GM19025 (cell line): ENCODE measurements around the gene SLC2A10.
A peak's percentile ranks its signal among the peaks of the same experiment; 100 is the strongest.

Experiments used
- ATAC-seq: cut with Tn5 transposase; IDR thresholded peaks from one replicate; pipeline ENCODE4 v1.9.1; 2021; ENCODE audit warnings: mild to moderate bottlenecking, low read depth, moderate library complexity; ENCODE audit not compliant: unreplicated experiment

Gene SLC2A10

DNA sequence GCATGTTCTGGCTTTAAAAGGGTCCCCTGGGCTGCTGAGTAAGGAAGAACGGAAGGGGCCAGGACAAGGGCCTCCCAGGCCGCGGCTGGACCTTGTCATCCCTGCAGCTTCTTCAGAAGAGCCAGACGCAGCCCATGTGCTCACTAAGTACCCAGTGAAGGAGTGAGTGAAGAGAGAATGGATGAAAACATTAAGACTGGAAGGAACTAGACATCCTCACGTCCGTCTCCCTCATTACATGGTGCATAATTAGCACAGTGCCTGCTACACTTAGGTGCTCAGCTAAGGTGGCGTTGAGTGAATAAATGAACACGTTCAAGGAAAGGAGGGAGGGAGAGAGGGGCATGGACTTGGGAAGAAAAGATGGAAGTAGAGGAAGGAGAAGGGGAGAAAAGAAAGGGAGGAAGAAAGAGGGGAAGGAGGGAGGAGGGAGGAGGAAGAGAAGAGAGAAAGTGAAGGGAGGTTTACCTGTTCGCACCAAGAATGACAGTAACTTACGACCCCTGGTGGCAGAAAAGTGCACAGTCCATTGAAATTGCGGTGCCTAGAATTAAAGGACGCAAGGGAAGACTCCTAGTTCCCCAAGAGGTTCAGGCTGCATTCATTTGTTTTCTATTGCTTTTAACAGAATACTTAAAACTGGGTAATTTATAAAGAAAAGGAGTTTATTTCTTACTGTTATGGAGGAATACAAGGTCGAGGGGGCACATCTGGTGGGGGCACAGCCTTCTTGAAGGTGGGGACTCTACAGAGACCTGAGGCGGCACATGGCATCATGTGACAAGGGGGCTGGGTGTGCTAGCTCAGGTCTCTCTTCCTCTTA lies 28.2 kb upstream of the SLC2A10 start:
- ATAC-seq: no peak

- no peak for ATAC-seq
Observed at GRCh38 chr20:46682063-46682821, 27.2 kb upstream of the SLC2A10 start.

DNA sequence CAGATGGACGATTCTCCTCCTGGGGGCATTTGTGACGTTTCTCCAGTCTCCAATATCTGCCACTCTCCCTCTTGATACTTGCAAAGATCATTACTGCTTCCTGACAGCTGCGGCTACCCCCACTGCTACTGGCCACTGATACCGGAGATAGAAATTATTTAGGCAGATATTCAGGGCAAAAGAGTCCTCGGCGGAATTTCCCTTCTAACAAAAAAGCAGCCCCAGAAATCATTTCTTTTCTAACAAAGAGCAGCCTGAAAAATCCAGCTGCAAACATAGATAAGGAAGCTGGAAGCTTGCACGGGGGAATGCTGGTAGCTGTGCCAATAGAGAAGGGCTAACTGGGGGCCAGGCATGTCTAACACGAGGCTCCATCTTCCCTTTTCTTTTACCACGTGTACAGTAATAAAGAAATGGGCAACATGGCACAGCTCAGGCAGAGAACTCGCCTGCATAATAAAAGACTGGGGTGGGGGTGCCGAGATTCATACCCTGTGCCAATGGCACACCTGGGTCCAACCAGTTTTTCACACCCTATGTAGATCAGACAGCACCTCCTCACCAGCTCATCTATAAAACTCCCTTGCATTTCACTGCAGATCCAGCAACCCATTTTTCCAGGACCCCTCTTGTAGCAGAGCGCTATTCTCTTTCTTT lies 26.3 kb upstream of the SLC2A10 start:
- ATAC-seq: no peak

DNA sequence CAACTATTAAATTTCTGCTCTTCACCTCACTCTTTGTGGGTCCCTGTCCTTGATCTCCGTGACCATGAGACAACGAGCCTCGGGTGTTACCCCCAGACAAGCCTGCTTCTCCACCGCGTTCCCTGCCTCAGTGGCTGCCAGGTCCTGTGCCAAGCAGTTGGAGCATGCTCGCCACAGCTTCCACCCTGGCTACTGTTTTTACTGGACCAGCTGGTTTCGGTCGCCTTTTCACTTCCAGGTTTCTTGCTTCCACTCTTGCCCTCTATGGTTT lies 25.8 kb upstream of the SLC2A10 start:
- no peak for ATAC-seq

- ATAC-seq: no peak
Observed at GRCh38 chr20:46683939-46684750, 25.3 kb upstream of the SLC2A10 start.

GRCh38 chr20:46688151-46689081 lies 21.0 kb upstream of the SLC2A10 start:
- no peak for ATAC-seq

DNA sequence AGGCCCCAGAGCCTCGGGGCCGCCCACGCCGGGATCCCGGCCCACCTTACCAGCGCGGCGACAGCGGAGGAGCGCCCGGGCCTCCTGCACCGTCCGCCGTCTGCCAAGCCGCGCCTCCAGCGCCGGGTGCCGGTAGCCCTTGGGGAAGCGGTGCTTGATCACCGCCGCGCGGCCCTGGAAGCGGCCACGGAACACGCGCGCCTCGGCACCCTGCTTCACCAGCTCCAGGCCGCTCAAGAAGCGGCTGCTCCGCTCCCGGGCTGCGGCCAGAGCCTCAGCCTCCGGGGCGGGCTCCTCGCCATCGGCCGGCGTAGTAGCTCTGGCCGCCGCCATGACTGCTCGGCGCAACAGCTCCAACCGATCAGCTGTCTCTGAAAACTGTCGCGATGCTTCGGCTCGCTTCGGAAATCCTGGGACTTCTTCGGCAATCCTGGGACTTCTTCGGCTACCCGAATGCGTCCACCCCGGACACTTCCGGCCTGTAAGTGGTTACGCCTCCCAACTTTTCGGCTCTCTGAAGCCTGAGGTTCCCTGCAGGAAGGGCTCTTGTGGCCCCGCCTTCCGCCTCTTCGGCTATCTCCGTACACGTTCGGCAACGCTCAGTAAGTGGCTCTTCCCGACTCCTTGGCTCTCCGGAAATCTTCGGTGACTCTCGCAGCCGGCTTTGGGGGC lies 20.2 kb upstream of the SLC2A10 start, which contains the start of gene TP53RK:
TSS of gene TP53RK (minus strand) at position 363 of the 672 bp plus-strand sequence. CDS start at position 333, 30 bp downstream.
- ATAC-seq: peak; percentile 90

DNA sequence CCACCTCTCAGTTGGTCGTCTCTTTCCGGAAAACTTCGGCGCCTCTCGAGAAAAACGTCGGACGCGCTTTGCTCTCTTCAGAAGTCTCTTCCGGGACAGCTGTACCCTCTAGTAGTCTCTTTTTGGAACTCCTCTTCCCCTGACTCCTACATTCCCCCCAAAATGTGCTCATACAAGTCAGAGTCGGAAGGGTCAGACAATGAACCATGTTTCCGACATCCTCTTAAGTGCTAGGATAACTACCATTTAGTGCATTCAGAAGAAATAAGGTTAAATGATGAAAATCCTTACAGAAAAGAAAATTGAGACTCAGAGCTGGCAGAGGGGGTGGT lies 19.7 kb upstream of the SLC2A10 start:
- ATAC-seq: no peak

- no peak for ATAC-seq
Observed at GRCh38 chr20:46690219-46691106, 19.0 kb upstream of the SLC2A10 start.

- ATAC-seq: no peak
Observed at GRCh38 chr20:46691196-46691595, 18.3 kb upstream of the SLC2A10 start.

GRCh38 chr20:46694484-46694883 lies 15.0 kb upstream of the SLC2A10 start:
- no peak for ATAC-seq

DNA sequence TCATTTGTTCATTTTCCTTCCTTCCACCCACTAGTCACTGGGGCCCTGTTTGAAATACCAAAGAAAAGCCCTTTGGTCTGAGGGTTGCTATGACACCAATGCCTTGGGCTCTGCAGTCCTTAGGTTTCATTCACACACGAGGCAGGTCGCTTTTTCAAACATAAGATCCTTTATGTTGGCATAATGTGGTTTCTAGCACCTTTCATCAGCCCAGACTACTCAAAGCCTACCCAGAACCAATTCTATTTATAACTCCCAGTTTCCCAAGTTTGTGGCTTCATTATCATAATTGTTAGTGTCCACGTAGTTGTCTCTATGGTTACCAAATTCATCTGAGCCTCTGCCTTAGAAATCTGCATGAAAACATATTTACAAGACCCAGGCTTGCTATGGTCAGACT lies 13.6 kb upstream of the SLC2A10 start:
- ATAC-seq: no peak

GRCh38 chr20:46696791-46697279 lies 12.6 kb upstream of the SLC2A10 start:
- no peak for ATAC-seq

GRCh38 chr20:46698788-46699187 lies 10.7 kb upstream of the SLC2A10 start:
- no peak for ATAC-seq

GRCh38 chr20:46699651-46700359 lies 9.6 kb upstream of the SLC2A10 start:
- no peak for ATAC-seq

DNA sequence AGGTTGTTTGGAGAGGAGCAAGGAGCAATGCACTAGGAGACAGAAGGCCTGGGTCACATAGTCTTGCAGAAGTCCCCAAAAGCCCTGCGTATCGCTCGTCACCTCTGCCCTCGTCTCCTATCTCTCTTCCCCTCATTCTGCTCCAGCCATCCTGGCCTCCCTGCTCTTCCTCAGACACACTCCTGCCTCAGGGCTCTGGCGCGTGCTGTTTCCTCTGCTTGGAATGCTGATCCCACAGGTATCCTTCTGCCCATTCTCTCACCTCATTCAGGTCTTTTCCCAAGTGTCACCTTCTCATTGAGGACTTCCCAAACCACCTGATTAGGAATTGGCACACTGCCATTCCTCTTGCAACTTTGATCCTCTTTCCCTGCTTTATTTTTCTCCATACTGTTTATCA lies 9.0 kb upstream of the SLC2A10 start:
- ATAC-seq: no peak

GRCh38 chr20:46701057-46701456 lies 8.4 kb upstream of the SLC2A10 start:
- no peak for ATAC-seq
